ENCODE results near the gene EXT2.

Gene EXT2

DNA sequence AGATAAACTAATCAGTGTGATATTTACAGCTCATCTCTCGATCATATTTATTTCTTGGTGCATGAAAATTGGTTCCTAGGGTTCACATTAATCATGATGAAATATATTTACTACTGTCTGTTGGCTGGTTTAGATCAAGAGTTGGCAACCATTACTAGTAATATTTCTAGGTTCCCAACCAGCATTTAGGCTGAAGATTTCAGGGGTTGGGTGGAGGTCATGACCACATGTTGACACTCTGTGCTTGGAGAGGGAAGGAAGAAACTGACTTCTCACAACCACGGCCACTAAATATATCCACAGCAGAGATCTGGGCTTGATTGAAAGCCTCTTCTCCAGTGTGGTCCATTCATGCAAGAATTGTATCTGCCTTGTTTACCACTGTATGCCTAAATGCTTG lies 126.5 kb downstream of the EXT2 start:
- TF ChIP-seq, protein P1, sequence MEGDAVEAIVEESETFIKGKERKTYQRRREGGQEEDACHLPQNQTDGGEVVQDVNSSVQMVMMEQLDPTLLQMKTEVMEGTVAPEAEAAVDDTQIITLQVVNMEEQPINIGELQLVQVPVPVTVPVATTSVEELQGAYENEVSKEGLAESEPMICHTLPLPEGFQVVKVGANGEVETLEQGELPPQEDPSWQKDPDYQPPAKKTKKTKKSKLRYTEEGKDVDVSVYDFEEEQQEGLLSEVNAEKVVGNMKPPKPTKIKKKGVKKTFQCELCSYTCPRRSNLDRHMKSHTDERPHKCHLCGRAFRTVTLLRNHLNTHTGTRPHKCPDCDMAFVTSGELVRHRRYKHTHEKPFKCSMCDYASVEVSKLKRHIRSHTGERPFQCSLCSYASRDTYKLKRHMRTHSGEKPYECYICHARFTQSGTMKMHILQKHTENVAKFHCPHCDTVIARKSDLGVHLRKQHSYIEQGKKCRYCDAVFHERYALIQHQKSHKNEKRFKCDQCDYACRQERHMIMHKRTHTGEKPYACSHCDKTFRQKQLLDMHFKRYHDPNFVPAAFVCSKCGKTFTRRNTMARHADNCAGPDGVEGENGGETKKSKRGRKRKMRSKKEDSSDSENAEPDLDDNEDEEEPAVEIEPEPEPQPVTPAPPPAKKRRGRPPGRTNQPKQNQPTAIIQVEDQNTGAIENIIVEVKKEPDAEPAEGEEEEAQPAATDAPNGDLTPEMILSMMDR (IDR thresholded peaks at IDR 0.05): no peak
- H3K4me3 ChIP-seq: no peak overlapping the region
- DNase-seq (ENCODE audit: low spot score): no peak
- H3K27ac ChIP-seq: no peak overlapping the region

DNA sequence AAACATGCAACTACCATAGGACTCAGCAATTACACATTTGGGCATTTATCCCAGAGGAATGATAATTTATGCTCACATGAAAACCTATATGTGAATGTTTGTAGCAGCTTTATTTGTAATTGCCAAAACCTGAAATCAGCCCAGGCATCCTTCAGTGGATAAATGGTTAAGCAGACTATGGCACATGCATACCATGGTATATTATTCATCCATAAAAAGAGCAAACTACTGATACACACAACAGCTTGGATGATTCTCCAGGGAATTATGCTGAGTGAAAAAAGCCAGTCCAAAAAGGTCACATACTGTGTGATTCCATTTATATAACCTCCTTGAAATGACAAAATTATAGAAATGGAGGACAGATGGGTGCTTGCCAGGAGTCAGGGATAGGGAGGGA lies 127.8 kb downstream of the EXT2 start:
- TF ChIP-seq, protein P1 (IDR thresholded peaks at IDR 0.05): no peak
- no peak for DNase-seq (ENCODE audit: low spot score)
- no peak overlapping the region for H3K27ac ChIP-seq
- H3K4me3 ChIP-seq: no peak overlapping the region

DNA sequence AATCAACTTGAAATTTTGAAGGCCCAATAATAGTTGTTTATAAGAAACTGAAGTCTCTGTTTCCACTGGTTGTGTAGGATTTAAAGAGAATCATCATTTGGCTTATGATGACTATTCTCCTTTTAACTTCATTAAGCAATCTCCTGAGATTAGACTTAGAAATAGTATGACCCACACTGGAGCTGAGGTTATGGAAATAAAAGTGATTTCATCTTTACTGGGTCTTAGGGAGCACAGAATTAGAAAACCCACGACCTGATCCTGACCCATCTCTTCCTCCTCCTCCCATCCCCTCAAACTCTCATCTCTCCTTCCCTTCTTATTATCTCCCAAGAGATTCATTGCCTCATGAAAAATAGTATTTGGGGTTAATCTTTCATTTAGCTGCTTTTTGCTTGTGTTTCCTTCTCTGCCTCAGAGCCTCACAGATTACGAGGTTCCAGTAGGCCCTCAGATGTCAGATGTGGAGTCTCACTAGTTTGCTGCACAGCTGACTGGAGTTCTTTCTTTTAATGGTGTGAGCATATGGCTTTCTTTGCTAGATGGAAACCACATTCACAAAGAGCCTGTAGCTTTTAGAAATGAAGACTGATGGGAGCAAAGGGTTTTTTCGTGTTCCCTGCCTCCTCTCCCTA lies 129.5 kb downstream of the EXT2 start:
- TF ChIP-seq, protein P1 (IDR thresholded peaks at IDR 0.05): no peak
- DNase-seq (ENCODE audit: low spot score): no peak
- H3K27ac ChIP-seq: no peak overlapping the region

DNA sequence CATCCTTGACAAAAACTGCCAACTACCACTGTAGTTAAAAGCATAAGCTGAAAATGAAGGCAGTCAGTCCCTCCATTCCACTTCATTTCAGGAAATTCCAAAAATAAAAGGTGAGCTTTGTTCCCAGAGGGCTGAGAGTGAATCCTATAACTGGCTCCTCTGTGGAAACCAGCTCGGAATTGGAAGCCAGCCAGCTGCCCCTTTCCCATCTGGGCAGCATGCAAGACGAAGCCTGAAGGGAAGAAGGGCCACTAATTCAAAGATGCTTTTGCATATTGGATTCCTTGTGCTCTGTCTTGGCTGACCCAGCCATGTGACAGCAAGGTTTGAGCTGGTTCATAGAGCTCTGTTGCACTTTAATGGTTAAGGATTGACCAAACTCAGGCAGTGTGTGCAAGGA lies 131.0 kb downstream of the EXT2 start:
- Histone ChIP-seq H3K4me3 (no peak overlapping the region), H3K27ac (no peak overlapping the region)
- no peak for DNase-seq (ENCODE audit: low spot score)
- TF ChIP-seq, protein P1 (IDR thresholded peaks at IDR 0.05): no peak

More for the DNA sequence above, 129.5 kb downstream of the EXT2 start:
- H3K4me3 ChIP-seq: no peak overlapping the region

DNA sequence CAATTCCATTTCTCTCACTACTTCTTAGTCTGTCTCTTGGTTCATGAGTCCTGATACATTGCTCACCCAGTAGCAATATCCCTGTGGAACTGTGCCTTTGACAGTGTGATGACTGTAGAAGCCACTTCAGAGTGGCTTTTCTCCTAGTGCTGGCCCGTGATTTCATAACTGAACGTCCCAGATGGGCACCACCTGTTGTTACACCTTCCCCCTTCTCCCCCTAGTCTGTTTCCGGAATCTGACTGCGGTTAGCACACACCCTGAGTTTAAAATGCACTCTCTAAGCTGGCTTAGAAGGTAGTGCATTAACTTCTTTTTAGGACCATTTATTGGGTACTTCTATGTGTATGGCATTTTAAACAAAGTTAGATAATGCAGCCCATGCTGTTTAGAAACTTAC lies 131.5 kb downstream of the EXT2 start:
- TF ChIP-seq, protein P1 (IDR thresholded peaks at IDR 0.05): no peak
- H3K27ac ChIP-seq: no peak overlapping the region
- DNase-seq (ENCODE audit: low spot score): no peak
- H3K4me3 ChIP-seq: no peak overlapping the region

DNA sequence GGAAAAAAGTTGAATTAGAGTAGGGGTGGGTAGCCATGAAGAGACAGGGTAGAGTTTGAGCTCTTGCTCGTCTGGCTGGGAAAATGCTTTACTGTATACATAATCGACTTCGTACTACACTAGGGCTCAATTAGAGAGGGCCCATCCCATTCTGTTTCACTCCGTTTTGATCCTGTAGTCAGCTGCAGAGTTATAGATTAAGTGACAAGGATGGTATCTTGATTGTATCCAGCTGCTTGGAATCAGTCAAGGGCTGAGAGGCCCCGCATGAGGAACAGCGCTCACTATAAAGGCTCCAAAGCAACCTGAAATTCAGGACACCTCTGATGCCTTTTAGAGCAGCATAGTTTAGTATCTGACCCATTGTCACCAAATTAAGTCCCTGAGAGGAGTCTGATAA lies 132.9 kb downstream of the EXT2 start:
- DNase-seq (ENCODE audit: low spot score): no peak
- Histone ChIP-seq H3K4me3 (no peak overlapping the region), H3K27ac (no peak overlapping the region)
- TF ChIP-seq, protein P1 (IDR thresholded peaks at IDR 0.05): no peak

DNA sequence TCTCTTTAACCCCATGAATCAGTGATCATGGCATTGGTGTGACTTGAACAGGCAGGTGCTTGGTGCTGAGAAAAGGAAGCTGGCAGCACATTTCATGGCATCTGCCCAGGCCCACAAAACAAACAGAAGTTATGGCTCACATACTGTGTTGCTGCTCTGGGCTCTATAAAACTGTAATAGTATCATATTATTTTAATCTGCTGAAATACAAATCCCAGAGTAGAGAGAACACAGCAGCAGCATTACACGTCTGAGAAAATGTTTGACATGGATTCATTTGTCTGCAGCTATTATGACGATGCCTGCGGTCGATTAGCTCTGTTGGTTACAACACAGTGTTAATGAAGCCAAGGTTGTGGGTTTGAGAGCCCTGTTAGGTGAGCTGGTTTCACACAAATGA lies 133.6 kb downstream of the EXT2 start:
- Histone ChIP-seq H3K4me3 (no peak overlapping the region), H3K27ac (no peak overlapping the region)
- TF ChIP-seq, protein P1 (IDR thresholded peaks at IDR 0.05): no peak
- no peak for DNase-seq (ENCODE audit: low spot score)

Data from coronary artery (tissue), 2 donors.